Stimulated activated naive CD8-positive, alpha-beta T cell treated with anti-CD3 and anti-CD28 coated beads, Interleukin-15, amount 100 ng/mL, for 72 hours (primary cell): ENCODE results near the gene FOXP1.
A peak's percentile ranks its signal among the peaks of the same experiment; 100 is the strongest.
"Not testable (repeated sequence)": the region's sequence is repeated elsewhere in the genome, so short reads cannot be mapped to it uniquely, and the experiment has no call there.

ENCODE experiments used
- ATAC-seq: fragments of 150-1000 bp; cut with Tn5 transposase; 2 replicates; pipeline ENCODE4 v1.10.0; 2021; ENCODE audit warnings: mild to moderate bottlenecking, moderate library complexity
- DNase-seq, 2 donors: peaks; one replicate each; pipeline ENCODE4 v3.0.0; 2021 to 2022
- H3K27ac Mint-ChIP-seq, 2 donors: one replicate each; pipeline ENCODE4 v1.8.0; 2022; ENCODE audit warnings: mild to moderate bottlenecking in 2 of 2, mixed read lengths in 2 of 2, moderate library complexity in 2 of 2
- H3K27me3 Mint-ChIP-seq: one replicate; pipeline ENCODE4 v1.8.0; 2022; ENCODE audit warnings: mixed read lengths
- H3K4me1 Mint-ChIP-seq: one replicate; pipeline ENCODE4 v1.8.0; 2022; ENCODE audit warnings: mild to moderate bottlenecking, mixed read lengths
- H3K4me3 Mint-ChIP-seq, 2 donors: one replicate each; pipeline ENCODE4 v1.8.0; 2022; ENCODE audit warnings: mild to moderate bottlenecking in 2 of 2, mixed read lengths in 2 of 2, moderate library complexity in 1 of 2
- H3K9me3 Mint-ChIP-seq, 2 donors: one replicate each; pipeline ENCODE4 v1.8.0; 2022; ENCODE audit warnings: mixed read lengths in 2 of 2

FOXP1 gene

DNA sequence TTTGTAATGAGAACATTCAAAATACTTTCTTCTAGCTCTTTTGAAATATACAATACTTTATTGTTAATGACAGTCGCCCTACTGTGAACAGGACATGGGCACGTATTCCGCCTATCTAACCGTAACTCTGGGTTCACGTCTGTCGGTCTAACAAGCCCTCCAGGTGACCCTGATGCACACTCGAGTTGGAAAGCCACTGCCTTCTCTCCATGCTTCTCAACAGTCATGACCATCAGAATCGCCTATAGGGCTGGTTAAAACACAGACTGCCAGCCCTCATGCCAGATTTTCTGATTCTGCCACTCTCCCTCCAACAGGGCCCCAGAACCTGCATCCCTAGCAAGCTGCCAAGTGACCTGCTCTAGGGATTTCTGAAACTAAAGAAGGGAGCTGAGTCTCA is 140.2 kb downstream of the FOXP1 start:
- H3K27me3 Mint-ChIP-seq, result no peaks in the 10 kb centered on the region
- H3K4me1 Mint-ChIP-seq, result peaks cover 99% of the 10 kb centered on the region
- no peaks in the 10 kb centered on the region for H3K9me3 Mint-ChIP-seq
- H3K27ac Mint-ChIP-seq, result peak overlapping the region; percentile 75 to 98
- no peak for DNase-seq
- no peak for ATAC-seq
- peak overlapping the region; percentile 52 to 86 for H3K4me3 Mint-ChIP-seq

- Mint-ChIP-seq H3K9me3 (no peaks in the 10 kb centered on the region), H3K27ac (peak overlapping the region; percentile 87 to 92), H3K27me3 (no peaks in the 10 kb centered on the region), H3K4me3 (peak overlapping the region; percentile 52 to 86), H3K4me1 (peaks cover 99% of the 10 kb centered on the region)
- DNase-seq (no peak), ATAC-seq (no peak)
Measured at GRCh38 chr3:71442652-71443042, 140.9 kb downstream of the FOXP1 start.

DNA sequence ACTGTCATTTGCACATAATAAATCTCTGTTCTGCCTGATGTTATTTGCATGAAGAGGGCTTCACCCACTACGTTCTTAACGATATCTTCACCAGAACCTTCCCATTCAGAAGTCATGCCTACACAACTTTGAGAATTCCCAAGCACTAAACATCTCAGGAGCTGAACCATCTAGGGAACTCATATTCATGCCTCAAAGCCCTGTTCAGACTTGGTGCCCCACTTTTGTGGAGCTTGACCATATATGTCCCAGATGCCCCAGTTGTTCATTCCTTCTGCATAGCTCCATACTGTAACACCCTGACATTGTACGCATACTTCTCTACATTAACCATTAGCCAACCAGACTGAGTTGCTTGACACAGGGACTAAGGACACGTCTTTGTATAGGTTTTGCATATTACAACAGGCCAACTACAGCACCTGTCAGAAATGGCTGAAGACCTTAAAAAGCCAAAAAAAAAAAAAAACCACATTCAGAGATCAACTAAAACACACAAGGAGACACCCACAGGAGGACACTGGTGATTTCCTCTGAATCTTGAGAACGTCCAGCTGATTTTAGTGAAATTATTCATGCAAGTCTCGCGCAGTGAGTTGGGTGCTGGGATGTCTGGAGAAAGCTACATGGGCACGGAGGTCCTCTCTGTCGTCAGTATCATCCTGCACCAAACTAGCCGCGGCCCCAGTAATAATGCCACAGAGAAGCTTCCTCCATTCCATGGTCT is 141.4 kb downstream of the FOXP1 start:
- ATAC-seq, result no peak
- no peaks in the 10 kb centered on the region for H3K27me3 Mint-ChIP-seq
- H3K9me3 Mint-ChIP-seq, result no peaks in the 10 kb centered on the region
- H3K4me1 Mint-ChIP-seq, result peaks cover 99% of the 10 kb centered on the region
- no peak for DNase-seq
- peak overlapping the region; percentile 87 to 92 for H3K27ac Mint-ChIP-seq
- H3K4me3 Mint-ChIP-seq, result peak overlapping the region; percentile 52 to 80

- ATAC-seq (no peak), DNase-seq (no peak)
- H3K9me3 Mint-ChIP-seq, result no peaks in the 10 kb centered on the region
- H3K27me3 Mint-ChIP-seq, result no peaks in the 10 kb centered on the region
- peak overlapping the region; percentile 52 to 80 for H3K4me3 Mint-ChIP-seq
- peaks cover 99% of the 10 kb centered on the region for H3K4me1 Mint-ChIP-seq
- H3K27ac Mint-ChIP-seq, result peak overlapping the region; percentile 87 to 95
Measured at GRCh38 chr3:71441217-71441924, 142.2 kb downstream of the FOXP1 start.

- H3K27ac Mint-ChIP-seq, result peak overlapping the region in 1 of 2 donors; percentile 9
- H3K4me3 Mint-ChIP-seq, result peak overlapping the region in 1 of 2 donors; percentile 40
- peaks cover 94% of the 10 kb centered on the region for H3K4me1 Mint-ChIP-seq
- no peaks in the 10 kb centered on the region for H3K9me3 Mint-ChIP-seq
- DNase-seq (no peak), ATAC-seq (peak; percentile 27)
- H3K27me3 Mint-ChIP-seq, result no peaks in the 10 kb centered on the region
Measured at GRCh38 chr3:71438904-71439303, 144.6 kb downstream of the FOXP1 start.

GRCh38 chr3:71438071-71438685 is 145.3 kb downstream of the FOXP1 start:
- H3K4me3 Mint-ChIP-seq, result peak overlapping the region in 1 of 2 donors; percentile 72
- ATAC-seq, result no peak
- peak overlapping the region; percentile 58 to 69 for H3K27ac Mint-ChIP-seq
- no peak for DNase-seq
- peaks cover 94% of the 10 kb centered on the region for H3K4me1 Mint-ChIP-seq
- H3K9me3 Mint-ChIP-seq, result no peaks in the 10 kb centered on the region
- H3K27me3 Mint-ChIP-seq, result no peaks in the 10 kb centered on the region

GRCh38 chr3:71436337-71436736 is 147.2 kb downstream of the FOXP1 start:
- no peak for DNase-seq
- no peaks in the 10 kb centered on the region for H3K27me3 Mint-ChIP-seq
- H3K4me1 Mint-ChIP-seq, result peaks cover 94% of the 10 kb centered on the region
- no peaks in the 10 kb centered on the region for H3K9me3 Mint-ChIP-seq
- no peak for ATAC-seq
- H3K27ac Mint-ChIP-seq, result no peak overlapping the region
- H3K4me3 Mint-ChIP-seq, result no peak overlapping the region

GRCh38 chr3:71435836-71436235 is 147.7 kb downstream of the FOXP1 start:
- not testable (repeated sequence) for H3K27me3 Mint-ChIP-seq, ATAC-seq, H3K4me3 Mint-ChIP-seq, H3K9me3 Mint-ChIP-seq, H3K27ac Mint-ChIP-seq, DNase-seq
- H3K4me1 Mint-ChIP-seq, result peaks cover 94% of the 10 kb centered on the region

DNA sequence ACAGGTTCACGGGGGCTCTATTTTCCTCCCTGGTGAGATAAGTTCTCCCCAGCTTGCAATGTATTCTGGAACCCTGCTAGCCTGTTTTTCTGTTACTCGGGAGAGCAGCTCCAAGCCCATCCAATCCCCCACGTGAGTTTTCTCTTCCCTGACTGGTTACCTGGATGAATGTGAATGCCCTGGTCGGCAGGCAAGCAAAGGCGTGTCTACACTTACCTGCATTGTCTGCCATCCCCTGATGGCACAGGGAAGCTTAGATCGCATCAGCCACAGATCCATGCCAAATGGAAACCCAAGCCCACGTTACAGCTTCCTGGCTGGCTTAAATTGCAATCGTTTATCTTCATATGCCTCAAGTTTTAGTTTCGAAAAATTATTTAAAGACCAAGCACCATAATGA is 149.9 kb downstream of the FOXP1 start:
- no peak for ATAC-seq
- no peak for DNase-seq
- H3K4me3 Mint-ChIP-seq, result peak overlapping the region; percentile 51 to 57
- H3K9me3 Mint-ChIP-seq, result no peaks in the 10 kb centered on the region
- no peaks in the 10 kb centered on the region for H3K27me3 Mint-ChIP-seq
- H3K4me1 Mint-ChIP-seq, result peaks cover 94% of the 10 kb centered on the region
- peak overlapping the region; percentile 96 to 97 for H3K27ac Mint-ChIP-seq

GRCh38 chr3:71432044-71432975 is 151.2 kb downstream of the FOXP1 start:
- Mint-ChIP-seq H3K4me1 (peaks cover 94% of the 10 kb centered on the region), H3K27me3 (no peaks in the 10 kb centered on the region), H3K27ac (peak overlapping the region; percentile 96 to 97), H3K4me3 (peak overlapping the region; percentile 80), H3K9me3 (no peaks in the 10 kb centered on the region)
- no peak for DNase-seq
- ATAC-seq, result peak; percentile 35

DNA sequence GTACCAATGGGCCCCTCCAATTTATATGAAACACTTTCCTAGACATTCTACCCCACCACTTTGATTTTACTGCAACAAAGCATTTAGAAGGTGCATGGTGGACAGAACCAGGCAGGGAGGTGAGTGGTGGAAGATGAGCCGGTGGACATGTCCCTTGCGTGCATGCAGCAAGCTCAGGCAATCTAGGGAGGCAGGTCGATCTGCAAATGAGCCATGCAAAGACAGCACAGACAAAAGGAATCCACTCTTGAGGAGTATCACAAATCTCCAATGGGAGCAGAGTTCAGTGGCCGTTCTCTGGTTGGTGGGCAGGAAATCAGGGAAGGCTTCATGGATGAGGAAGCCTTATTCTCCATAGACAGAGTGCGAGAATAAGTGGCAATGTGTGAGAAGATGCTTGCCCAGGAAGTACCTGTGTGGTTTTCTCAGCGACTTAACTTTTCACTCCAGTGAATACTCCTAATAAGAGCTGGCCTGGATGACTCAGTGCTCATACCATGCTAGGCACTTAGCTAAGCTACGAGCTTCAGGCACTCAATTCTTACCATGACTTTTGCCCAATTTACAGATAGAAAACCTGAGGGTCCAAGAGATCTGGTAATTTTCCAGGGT is 152.5 kb downstream of the FOXP1 start:
- Mint-ChIP-seq H3K4me1 (peaks cover 94% of the 10 kb centered on the region), H3K27ac (peak overlapping the region; percentile 57 to 91), H3K9me3 (no peaks in the 10 kb centered on the region), H3K4me3 (peak overlapping the region; percentile 42 to 80), H3K27me3 (no peaks in the 10 kb centered on the region)
- peak; percentile 70 for ATAC-seq
- no peak for DNase-seq

GRCh38 chr3:71429597-71429988 is 153.9 kb downstream of the FOXP1 start:
- Mint-ChIP-seq H3K4me3 (peak overlapping the region; percentile 80 to 82), H3K27ac (peak overlapping the region; percentile 90 to 98), H3K27me3 (no peaks in the 10 kb centered on the region), H3K4me1 (peaks cover 100% of the 10 kb centered on the region), H3K9me3 (no peaks in the 10 kb centered on the region)
- DNase-seq, result no peak
- ATAC-seq, result no peak

DNA sequence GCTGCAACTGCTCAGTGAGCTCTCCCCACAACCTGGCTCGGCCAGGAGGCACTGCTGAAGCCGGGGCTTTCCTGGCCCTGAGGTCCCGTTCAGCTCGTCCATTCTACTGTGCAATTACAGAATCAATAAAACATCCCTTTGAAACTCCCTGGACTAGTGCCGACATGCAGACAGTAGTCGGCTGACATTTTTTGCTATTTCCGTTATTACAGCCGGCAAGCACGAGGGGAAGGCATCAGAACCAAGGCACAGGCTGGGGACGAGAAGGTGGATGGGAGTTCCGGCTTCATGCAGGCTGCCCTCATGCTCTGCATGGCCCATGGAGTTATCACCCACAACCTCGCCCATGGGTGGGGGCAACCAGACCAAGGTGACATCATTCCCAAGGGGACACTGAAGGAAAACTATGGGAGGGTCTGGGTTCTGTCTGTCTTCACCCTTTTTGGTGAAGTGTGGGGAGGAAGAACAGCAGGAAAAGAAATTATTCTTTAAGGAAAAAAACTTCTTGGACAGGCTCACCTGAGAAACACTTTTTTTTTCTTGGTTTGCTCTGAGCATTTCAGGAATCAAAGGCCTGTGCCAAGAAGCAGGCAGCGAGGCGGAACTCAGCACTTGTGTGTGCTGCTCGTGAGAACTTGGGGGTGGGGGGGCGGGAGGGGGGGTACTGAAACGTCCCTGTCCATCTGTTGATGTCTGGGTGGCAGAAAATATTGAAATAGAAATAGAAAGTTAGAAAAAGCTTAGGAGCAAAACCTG is 154.5 kb downstream of the FOXP1 start:
- ATAC-seq, result peak; percentile 26
- peak overlapping the region; percentile 90 to 98 for H3K27ac Mint-ChIP-seq
- H3K27me3 Mint-ChIP-seq, result no peaks in the 10 kb centered on the region
- H3K4me3 Mint-ChIP-seq, result peak overlapping the region; percentile 80 to 82
- H3K9me3 Mint-ChIP-seq, result no peaks in the 10 kb centered on the region
- peaks cover 100% of the 10 kb centered on the region for H3K4me1 Mint-ChIP-seq
- no peak for DNase-seq

GRCh38 chr3:71425491-71426071 is 157.9 kb downstream of the FOXP1 start:
- H3K27ac Mint-ChIP-seq, result peak overlapping the region in 1 of 2 donors; percentile 61
- peak in 1 of 2 donors; percentile 66 for DNase-seq

More at GRCh38 chr3:71425491-71426071, 157.9 kb downstream of the FOXP1 start:
- Mint-ChIP-seq H3K27me3 (no peaks in the 10 kb centered on the region), H3K9me3 (no peaks in the 10 kb centered on the region), H3K4me1 (peaks cover 100% of the 10 kb centered on the region), H3K4me3 (peak overlapping the region; percentile 14 to 36)
- ATAC-seq, result peak; percentile 56
